ENCODE measurements around the gene OR10A6.
A peak's percentile ranks its signal among the peaks of the same experiment; 100 is the strongest.

The OR10A6 gene

GRCh38 chr11:7909585-7910285, 21.3 kb downstream of the OR10A6 start:
- DNase-seq: no peak

- DNase-seq: no peak
These were observed 23.9 kb downstream of the OR10A6 start for GRCh38 chr11:7907121-7907520.

DNA sequence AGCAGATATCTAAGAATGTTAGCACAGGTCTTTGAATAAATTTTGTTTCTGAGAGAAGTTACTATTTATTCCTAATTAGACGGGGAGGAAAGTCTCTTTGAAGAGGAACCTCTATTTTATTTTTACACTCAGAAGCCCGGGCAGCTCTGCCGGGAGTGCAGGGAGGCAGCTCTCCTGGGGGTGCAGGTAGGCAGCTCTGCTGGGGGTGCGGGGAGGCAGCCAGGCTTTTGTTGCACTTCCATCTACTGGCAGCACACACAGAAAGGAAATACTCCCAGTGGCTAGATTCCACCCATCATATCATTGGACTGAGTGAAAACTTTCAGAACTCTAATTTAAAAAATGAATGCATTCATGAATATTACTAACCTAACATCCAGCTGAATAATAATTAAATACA, 24.6 kb downstream of the OR10A6 start:
- no peak for DNase-seq

DNA sequence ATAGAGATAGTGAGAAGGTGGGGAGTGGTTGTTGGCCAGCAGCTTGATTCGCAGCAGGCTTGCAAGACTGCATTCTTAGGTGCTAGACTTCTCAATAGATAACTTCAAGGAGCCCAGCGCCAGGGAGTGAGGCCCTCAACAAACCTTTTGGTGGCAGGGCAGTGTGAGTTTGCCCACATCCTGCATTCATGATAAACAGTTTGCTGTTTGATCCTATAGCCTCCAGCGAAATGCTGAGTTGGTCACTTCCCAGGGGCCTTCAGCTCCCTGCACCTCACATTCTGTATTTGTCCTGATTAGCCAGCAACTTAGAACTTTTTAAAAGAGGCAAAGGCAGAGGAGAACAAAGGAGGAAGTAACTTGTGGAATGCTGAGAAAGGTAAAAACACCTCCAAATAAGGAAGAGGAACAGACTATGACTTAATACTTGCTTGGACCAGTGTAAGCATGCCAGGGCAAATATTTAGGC, 25.1 kb downstream of the OR10A6 start:
- no peak for DNase-seq

GRCh38 chr11:7905549-7905948, 25.5 kb downstream of the OR10A6 start:
- no peak for DNase-seq

GRCh38 chr11:7904917-7905316, 26.2 kb downstream of the OR10A6 start:
- no peak for DNase-seq

GRCh38 chr11:7903940-7904339, 27.1 kb downstream of the OR10A6 start:
- no peak for DNase-seq

DNA sequence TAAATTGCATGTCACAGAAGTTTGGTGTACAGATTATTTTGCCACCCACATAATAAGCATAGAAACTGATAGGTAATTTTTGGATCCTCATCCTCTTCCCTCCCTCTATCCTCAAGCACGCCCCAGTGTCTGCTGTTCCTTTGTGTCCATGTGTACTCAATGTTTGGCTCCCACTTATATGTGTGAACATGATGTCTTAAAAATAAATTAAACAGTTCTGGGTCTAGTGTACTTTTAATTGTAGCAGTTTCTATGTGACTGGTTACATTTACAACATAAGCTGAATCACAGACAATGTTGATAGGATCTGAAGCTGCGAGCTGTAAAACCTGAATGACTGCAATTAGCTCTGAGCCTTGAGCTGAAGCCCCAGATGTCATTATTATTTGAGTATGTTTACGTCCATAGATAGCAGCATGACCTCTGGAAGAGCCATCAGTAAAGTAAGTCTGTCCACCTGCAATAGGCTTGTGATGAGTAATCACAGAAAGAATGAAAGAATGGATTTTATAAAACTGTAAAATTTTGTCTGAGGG, 29.7 kb downstream of the OR10A6 start:
- DNase-seq: no peak

DNA sequence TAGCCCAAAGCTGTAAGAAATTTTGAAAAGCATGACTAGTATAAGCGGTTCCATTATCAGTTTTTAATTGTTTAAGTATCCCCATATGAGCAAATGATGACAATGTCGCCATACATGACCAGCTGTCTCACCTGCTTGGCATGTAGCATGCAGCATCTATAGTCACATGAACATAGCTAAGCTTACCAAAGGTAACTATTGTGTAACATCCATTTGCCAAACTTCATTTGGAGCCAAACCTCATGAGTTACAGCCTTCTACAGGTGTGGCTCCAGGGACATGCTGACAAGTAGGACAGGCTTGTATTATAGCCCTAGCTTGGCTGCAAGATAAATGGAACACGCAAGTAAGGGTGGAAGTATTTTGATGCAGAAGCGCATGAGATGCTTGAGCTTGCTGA, 30.4 kb downstream of the OR10A6 start:
- no peak for DNase-seq

DNA sequence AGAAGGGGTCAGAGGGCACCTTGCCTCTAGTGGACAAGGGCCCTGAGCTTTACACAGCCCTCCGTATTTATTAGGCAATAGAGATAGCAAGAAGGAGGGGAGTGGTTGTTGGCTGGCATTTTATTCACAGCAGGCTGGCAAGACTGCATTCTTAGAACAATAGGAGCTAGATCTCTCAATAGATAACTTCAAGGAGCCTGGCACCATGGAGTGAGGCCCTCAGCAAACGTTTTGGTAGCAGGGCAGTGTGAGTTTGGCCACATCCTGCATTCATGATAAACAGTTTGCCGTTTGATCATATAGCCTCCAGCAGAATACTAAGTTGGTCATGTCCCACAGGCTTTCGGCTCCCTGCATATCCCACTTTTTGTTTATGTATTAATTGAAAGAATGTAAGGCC, 31.6 kb downstream of the OR10A6 start:
- no peak for DNase-seq

DNA sequence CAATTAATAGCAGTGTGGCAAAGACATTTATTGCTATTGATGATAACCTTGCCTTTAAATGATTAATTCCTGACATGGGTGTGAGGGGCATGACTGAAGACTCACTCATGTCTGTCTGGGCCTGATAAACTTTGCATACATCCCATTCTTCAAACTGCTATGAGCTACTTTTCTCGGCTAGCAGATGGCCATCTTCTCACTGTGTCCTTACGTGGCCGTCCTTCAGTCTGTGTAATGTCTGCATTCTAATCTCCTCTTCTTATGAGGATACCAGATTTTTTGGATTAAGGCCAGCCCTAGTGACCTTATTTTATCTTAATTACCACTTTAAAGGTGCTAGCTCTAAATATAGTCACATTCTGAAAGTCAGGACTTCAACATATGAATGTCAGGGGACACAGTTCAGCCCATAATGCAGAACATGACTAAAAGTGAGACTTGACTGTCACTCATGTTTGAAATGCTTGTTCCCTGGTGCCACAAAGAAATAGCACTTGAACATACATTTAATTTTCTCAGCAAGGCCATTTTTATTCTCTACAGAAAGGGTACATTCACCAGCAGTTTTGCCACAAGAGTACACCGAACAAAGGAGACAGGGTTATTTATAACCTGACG, 32.3 kb downstream of the OR10A6 start:
- no peak for DNase-seq

DNA sequence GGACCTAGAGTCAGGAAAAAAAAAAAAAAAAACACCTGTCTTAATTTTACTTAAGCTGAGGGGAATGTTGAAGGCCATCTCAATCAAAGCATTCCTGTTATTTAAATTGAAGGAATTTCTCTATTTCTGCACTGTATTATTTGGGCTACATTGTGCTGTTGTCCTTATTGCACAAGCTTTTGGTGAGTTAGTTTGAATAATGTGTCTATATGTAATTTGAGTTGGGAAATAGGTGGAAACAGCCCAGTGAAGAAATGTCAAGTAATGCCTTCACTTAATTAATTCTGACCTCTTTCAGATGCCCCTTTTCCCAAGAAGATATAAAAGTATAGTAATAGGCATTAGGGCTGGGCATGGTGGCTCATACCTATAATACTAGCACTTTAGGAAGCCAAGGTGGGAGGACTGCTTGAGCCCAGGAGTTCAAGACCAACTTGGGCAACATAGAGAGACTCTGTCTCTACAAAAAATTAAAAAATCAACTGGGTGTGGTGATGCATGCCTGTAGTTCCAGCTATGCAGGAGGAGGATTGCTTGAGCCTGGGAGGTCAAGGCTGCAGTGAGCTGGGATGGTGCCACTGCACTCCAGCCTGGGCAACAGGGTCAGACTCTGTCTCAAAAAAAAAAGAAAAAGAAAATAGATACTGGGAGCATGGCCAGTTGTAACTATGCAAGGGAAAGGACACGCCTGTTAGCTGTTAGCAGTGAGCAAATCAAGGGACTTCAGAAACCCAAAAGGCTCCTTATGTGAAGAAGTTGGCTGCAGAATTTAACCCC, 34.9 kb downstream of the OR10A6 start:
- DNase-seq: no peak

- DNase-seq: no peak
These were observed 36.8 kb downstream of the OR10A6 start for GRCh38 chr11:7894251-7894650.

GRCh38 chr11:7893796-7894195, 37.3 kb downstream of the OR10A6 start:
- DNase-seq: no peak

DNA sequence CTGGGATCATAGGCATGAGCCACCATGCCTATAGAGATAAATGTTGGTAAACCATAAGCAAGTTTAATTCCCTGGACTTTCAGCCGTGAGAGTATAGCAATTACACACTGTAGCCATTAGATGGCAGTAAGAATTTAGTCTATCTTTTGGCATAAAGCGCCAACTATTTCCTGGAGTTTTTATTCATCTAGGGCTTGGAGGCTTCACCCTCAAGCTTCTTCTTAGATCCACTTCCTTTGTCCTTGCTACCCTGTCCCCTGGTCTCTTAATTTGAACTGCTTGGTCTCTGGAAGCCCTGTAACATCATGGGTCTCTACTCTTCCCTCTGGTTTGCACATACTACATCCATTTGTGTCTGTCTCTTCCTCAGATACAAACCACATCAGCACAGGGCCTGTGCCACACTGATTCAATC, 38.2 kb downstream of the OR10A6 start:
- peak in 1 of 2 donors; percentile 3 for DNase-seq

DNA sequence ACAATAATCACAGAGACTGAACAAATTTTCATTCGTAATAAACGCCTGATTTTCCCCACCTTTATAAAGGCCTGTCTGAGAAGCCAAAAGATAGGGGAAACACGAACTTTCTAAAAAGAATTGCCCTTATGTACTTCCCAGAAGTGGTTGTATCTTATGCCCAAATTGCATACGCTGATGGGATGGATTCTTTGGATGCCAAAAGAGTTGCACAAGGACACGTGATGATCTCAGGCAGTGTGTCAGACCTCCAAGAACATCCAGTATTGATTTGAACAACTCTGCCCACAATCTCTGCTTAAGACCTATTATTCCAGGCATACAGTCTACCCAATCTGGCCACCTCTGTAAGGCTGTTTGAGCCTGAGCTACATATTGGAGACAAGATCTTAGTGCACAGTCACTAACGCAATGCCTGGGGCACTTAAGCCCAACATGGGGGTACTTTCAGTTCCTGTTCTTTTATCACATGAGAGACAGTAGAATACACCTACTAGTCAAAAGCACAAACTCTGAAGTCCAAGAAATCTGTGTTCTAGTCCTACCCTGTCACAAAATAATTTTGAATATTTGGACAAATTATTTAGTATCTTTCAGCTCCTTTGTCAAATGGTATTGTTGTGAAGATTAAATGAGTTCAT, 38.9 kb downstream of the OR10A6 start:
- DNase-seq: no peak

DNA sequence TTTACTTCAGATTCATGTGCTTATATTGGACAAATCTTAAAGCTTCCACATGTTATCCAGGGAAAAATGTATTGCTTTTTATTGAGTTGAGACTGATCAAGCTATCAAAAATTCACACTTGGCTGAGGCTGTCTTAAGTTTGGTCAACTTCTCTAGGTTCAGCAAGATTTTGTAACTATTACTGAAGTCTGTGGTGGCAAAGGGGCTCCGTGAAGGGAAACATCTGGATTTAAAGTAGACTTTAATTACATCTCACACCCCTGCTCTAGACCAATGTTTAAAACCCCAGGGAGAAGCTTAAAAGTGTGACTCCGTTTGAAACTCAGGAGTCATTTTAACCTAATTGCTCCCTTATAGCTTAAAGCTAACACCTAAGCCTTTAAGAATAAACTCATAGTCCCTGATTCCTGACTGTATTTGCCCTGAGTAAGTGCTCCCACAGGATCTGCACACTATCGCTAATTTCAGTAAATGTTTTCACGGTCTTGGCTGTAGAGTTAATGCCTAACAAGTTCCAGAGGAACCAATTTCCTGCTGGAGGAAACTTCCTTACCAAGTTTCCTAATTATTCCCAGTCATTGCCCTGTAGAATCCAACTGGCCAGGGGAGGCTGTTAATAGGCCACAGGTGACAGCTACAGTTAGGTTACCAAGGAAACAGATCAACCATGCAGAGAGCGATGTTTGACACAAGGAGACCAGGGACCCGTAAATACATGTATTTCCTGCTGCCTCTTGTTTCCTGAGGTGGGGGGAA, 40.5 kb downstream of the OR10A6 start:
- DNase-seq: no peak

- DNase-seq: no peak
These were observed 41.1 kb downstream of the OR10A6 start for GRCh38 chr11:7889985-7890384.

- DNase-seq: no peak
These were observed 48.2 kb downstream of the OR10A6 start for GRCh38 chr11:7882860-7883259.

Data from activated CD4-positive, alpha-beta T cell treated with anti-CD3 and anti-CD28 coated beads for 4 hours (primary cell).